IPS-15b (cell line): Measurements from ENCODE around the gene IFNA14.

Experiments used
- H3K27me3 ChIP-seq: one replicate; pipeline ENCODE4 v1.6.1; 2013; ENCODE audit warnings: low read length; ENCODE audit not compliant: control insufficient read depth, insufficient read depth
- H3K36me3 ChIP-seq: one replicate; pipeline ENCODE4 v1.6.1; 2013; ENCODE audit warnings: low read length; ENCODE audit not compliant: control insufficient read depth, insufficient read depth
- H3K4me1 ChIP-seq: one replicate; pipeline ENCODE4 v1.6.1; 2013; ENCODE audit warnings: mild to moderate bottlenecking, low read length; ENCODE audit not compliant: control insufficient read depth, insufficient read depth
- H3K4me3 ChIP-seq: one replicate; pipeline ENCODE4 v1.5.1; 2013; ENCODE audit warnings: low read depth, low read length
- H3K9ac ChIP-seq: one replicate; pipeline ENCODE4 v1.6.1; 2013; ENCODE audit warnings: low read depth, mild to moderate bottlenecking, low read length
- H3K9me3 ChIP-seq: one replicate; pipeline ENCODE4 v1.6.1; 2013; ENCODE audit warnings: mild to moderate bottlenecking, low read length; ENCODE audit not compliant: control insufficient read depth, insufficient read depth

IFNA14 gene

DNA sequence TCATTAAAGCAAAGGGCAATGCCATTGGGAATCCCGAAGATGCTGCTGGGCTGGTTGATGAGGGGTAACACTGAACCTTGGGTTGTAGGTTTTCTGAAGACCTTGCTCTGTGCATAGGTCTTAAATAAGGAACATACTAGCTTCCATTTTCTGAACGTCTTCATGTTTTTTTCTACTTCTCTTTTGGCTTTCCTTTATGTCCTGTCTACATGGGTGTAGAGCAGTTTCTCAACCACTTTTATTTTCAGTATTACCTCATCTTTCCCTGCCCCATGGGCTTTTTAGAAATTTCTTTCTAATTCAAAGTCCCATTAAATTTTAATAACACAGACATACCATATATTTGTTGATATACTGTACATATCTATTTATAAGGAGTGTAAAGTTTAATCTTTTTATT, at the start of gene IFNA14:
TSS of gene IFNA14 (minus strand) at position 95 of the 400 bp plus-strand sequence. CDS start at position 25, 70 bp downstream.
- H3K4me1 ChIP-seq = no peaks in the 10 kb centered on the region
- no peaks in the 10 kb centered on the region for H3K27me3 ChIP-seq
- no peaks in the 10 kb centered on the region for H3K9me3 ChIP-seq
- no peak within 1 kb of the TSS for H3K9ac ChIP-seq
- H3K4me3 ChIP-seq = no peak within 1 kb of the TSS
- H3K36me3 ChIP-seq = no peaks in the 10 kb centered on the region

DNA sequence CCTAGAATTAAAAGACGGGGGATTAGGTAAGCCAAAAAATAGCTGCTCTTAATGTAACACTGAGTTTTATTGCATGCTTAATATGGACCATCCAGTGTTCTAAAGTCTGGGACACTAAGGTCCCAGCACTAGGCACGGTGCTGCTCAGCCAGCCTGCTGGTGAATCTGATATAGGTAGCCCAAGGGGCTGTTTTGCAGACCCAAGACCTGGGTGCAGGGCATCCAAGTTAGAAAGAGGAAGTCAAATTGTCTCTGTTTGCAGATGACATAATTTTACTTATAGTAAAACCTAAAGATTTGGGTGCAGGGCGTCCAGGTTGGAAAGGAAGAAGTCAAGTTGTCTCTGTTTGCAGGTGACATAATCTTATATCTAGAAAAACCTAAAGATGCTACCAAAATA, 47.5 kb upstream of the IFNA14 start:
- H3K9ac ChIP-seq = no peak overlapping the region
- no peak overlapping the region for H3K4me3 ChIP-seq
- no peaks in the 10 kb centered on the region for H3K27me3 ChIP-seq
- H3K9me3 ChIP-seq = no peaks in the 10 kb centered on the region
- H3K36me3 ChIP-seq = no peaks in the 10 kb centered on the region
- no peaks in the 10 kb centered on the region for H3K4me1 ChIP-seq

DNA sequence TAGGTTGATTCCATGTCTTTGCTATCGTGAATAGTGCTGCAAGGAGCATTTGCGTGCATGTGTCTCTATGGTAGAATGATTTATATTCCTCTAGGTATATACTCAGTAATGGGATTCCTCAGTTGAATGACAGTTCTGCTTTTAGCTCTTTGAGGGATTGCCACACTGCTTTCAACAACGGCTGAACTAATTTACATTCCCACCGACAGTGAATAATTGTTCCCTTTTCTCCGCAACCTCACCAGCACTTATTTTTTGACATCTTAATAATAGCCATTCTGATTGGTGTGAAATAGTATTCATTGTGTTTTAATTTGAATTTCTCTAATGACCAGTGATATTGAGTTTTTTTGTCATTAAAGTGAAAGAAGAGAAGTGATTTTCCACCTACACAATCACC, 46.9 kb upstream of the IFNA14 start:
- Histone ChIP-seq H3K27me3 (no peaks in the 10 kb centered on the region), H3K4me1 (no peaks in the 10 kb centered on the region), H3K9me3 (no peaks in the 10 kb centered on the region), H3K9ac (no peak overlapping the region), H3K4me3 (no peak overlapping the region), H3K36me3 (no peaks in the 10 kb centered on the region)

DNA sequence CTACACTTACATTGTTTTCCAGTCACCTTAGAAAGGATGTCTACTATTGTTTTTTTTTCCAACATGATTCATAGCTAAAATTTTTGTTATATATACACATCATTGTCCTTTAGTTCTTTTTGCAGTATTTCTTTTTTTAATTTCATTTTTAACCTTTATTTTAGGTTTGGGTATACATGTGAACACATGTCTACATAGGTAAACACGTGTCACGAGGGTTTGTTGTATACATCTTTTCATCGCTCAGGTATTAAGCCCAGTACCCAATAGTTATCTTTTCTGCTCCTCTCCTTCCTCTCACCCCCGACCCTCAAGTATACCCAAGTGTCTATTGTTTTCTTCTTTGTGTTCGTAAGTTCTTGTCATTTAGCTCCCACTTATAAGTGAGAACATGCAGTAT, 46.3 kb upstream of the IFNA14 start:
- Histone ChIP-seq H3K36me3 (no peaks in the 10 kb centered on the region), H3K27me3 (peaks cover 2% of the 10 kb centered on the region), H3K4me1 (no peaks in the 10 kb centered on the region), H3K9ac (no peak overlapping the region), H3K4me3 (no peak overlapping the region), H3K9me3 (no peaks in the 10 kb centered on the region)

DNA sequence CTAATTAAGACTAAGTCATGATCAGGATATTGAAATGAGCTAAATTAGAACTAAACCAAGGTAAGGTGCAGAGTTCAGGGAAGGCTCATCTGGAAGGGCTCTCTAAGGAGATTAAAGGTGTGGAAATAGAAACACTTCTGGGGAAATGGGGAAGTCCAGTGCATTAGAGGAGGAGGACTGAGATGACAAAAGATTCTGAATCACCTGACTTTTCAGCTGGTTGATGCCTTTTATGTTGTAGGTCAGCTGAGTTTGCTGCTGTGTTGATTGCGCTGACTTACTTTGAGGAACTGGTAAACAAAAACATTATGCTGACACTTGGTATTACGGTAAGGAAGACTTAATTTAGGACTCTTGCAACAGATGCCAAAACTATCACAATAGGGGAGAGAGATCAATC, 41.5 kb upstream of the IFNA14 start:
- peaks cover 13% of the 10 kb centered on the region for H3K27me3 ChIP-seq
- H3K4me1 ChIP-seq = no peaks in the 10 kb centered on the region
- no peaks in the 10 kb centered on the region for H3K9me3 ChIP-seq
- no peak overlapping the region for H3K4me3 ChIP-seq
- H3K9ac ChIP-seq = no peak overlapping the region
- H3K36me3 ChIP-seq = no peaks in the 10 kb centered on the region

DNA sequence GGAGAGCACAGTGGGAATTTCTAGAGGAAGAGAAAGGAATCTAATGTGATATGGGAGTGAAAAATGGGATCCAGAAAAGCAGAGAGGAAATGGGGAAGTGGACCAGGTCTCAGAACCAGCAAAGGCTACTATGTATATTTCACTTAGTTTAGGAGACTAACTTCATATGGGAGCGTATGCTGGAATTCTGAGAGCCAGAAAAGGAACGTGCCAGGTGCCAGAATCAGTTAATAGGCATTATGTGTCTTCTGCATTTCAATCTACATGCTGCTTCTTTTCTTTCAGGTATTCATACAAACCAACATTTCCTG, 28.5 kb upstream of the IFNA14 start:
- H3K9me3 ChIP-seq = no peaks in the 10 kb centered on the region
- H3K36me3 ChIP-seq = no peaks in the 10 kb centered on the region
- no peak overlapping the region for H3K9ac ChIP-seq
- no peaks in the 10 kb centered on the region for H3K4me1 ChIP-seq
- H3K27me3 ChIP-seq = peaks cover 69% of the 10 kb centered on the region
- H3K4me3 ChIP-seq = no peak overlapping the region

DNA sequence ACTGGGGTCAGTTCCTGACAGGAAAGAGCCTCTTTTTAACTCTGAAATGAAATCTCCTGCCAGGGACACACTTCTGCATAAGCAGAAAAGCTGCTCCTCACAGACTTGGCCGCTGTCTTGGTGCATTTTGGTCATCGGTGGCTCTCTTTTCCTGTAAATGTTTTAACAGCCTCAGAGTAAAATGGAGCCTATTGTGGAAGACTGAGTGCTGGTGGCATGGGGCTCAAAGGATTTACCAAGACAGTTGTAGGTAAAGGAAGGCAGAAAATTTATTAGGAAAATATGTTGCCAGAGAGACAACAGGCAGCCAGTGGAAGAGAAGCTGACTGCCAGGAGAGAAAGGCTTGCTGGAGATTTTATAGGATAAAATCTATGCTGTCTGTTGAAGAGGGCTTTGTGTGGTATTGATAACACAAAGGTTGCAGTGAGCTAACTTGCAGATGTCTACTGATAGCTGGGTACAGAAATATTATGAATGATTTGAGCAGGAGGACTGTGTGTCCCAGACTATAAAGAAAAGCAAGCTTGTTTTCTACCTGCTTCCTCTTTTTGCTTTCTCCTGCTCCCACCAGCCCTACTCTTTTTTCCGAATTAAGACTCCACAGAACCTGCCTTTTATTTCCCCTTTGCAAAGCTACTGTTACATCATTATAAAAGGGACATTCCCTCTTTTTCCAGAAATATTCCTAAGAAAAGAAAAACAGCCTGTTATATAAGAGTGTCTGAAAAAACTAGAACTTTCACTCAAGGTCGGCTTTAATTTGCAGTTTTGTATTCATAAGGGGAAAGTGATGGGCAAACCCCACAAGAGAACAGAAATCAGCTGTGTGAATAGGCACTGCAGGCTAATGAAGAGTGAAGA, 27.9 kb upstream of the IFNA14 start:
- H3K9ac ChIP-seq = no peak overlapping the region
- no peaks in the 10 kb centered on the region for H3K9me3 ChIP-seq
- H3K4me3 ChIP-seq = no peak overlapping the region
- H3K4me1 ChIP-seq = no peaks in the 10 kb centered on the region
- no peaks in the 10 kb centered on the region for H3K36me3 ChIP-seq
- peaks cover 75% of the 10 kb centered on the region for H3K27me3 ChIP-seq

DNA sequence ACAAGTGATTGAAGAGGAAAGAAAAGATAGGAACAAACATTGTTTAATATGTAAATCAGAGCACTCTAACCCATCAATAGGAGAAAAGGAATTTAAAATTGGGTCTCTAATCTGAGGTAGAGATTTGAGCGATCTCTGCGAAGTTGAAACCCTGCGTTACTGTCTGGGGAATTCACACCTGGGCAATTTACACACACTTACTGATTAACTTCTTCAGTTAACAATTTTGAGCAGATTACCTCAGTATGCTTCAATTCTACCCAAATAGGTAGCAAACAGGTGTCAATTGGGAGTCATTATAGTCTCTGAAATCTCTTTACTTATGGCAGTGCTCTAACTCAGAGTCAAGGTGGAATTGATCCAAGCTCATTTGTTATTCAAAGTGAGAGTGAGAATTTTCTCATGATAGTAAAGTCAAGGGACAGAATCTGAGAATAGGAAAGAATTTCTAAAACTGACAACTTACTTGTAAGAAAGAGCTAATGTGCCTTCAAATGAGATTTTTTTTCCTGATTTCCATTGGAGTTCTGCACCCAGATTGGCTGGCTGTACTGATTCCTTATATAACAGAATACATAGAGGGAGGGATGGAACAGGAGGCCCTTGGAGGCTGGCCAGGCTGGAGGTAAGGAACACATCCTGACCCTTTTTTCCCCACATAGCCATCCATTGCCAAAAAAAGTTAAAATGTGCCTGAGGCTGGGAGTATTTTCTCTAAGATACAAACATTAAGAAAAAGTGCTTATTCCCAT, 27.1 kb upstream of the IFNA14 start:
- Histone ChIP-seq H3K4me3 (no peak overlapping the region), H3K36me3 (no peaks in the 10 kb centered on the region), H3K9me3 (no peaks in the 10 kb centered on the region), H3K4me1 (no peaks in the 10 kb centered on the region), H3K9ac (no peak overlapping the region), H3K27me3 (peaks cover 82% of the 10 kb centered on the region)

DNA sequence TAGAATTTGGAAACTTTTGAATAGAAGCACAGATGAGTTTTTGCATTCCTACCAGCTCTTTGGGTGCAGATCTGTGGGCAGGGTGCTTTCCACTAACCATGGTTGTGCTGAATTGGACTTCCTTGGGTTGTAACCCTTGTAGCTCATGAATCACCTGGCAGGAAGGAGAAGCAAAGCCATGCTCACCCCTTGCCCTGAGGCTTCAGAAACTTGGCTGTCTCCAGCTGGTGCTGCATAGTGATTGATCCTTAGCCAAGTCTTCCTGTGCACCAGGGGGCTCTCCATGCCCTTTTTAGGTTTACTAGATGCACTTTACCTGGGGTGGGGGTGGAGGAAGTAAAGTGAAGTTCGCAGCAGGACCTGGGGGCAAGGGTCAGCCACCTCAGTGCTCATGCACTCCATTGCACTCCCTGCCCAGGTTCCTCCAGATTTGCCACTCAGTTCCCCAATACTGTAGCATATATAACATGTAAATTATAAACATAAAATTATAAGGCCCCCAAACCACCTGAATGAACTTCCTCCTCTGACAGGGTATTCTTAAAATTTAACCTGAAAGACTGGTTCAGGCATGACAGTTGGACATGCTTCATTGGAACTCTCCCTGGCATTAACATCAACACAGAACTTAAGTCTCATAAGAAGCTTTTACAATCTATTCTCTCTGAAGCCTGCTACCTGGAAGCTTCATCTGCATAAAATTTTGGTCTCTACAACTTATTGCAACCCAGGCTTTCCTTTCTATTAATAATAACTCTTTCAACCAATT, 25.8 kb upstream of the IFNA14 start:
- no peaks in the 10 kb centered on the region for H3K9me3 ChIP-seq
- no peaks in the 10 kb centered on the region for H3K4me1 ChIP-seq
- no peak overlapping the region for H3K9ac ChIP-seq
- H3K36me3 ChIP-seq = no peaks in the 10 kb centered on the region
- H3K27me3 ChIP-seq = peaks cover 90% of the 10 kb centered on the region
- H3K4me3 ChIP-seq = no peak overlapping the region

DNA sequence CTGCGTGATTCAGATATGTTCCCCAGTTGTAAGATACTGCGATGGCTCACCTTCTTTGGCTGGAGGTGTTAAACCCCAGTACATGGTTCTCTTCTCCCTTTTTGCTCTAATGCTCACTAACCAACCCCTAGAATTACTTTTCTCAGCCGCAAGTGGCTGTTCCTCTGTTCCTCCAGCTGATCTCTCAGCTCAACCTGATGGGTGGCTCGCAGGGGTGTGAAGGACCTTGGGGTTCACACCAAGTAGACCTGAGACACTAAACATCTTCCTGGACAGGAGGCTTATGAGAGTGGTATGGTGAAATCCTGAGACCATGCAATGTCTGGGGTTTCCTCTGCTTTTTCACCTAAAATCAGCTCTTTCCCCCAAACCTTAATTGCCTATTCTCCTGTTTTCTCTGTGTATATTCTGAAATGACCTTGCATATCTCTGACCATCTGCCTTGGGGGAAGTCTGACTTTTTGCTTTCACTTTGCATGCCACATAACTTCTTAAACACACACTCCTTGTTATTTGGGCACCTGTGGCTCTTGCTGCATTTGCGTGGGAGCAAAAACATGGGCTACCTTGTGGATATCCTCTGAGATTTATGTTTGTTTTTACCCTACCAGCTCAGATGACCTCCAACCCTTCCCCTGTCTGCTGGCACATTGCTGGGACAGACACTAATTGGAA, 15.9 kb upstream of the IFNA14 start:
- H3K27me3 ChIP-seq = peaks cover 20% of the 10 kb centered on the region
- no peak overlapping the region for H3K9ac ChIP-seq
- no peaks in the 10 kb centered on the region for H3K9me3 ChIP-seq
- H3K4me1 ChIP-seq = peaks cover 5% of the 10 kb centered on the region
- H3K4me3 ChIP-seq = no peak overlapping the region
- H3K36me3 ChIP-seq = no peaks in the 10 kb centered on the region

DNA sequence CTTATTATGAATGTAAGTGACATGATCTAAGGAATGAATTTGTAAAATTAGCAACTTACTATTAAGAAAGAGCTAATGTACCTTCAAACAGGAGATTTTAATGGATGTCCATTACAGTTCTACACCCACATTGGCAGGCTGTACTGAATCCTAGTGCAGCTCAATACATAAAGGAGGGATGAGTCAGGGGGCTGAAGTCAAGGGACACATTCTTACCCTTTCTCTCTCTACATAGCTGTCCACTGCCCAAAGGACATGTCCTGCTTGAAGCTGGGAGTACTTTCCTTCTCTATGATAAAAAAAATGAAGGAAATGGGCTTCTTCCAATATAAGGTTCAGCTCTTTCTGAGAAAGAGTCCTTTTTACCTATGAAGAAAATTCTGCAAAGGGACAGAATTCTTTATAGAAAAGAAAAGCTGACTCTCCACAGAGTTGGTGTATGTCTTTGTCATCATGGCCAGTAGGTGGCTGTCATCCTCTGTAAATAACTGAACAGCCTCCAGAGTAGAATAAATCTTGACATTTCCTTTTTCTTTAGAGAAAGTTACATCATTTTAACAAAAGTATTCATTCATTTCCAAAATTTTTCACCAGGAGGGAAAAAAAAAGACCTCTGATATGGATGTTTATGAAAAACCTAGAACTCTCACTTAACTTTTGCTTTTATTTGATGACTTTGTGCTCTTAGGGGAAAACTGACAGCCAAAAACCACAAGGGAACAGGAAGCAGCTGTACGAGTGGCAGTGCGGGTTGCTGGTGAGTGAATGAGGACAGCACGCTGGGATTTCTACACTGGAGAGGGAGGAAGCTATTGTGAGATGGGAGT, 13.1 kb upstream of the IFNA14 start:
- H3K9me3 ChIP-seq = no peaks in the 10 kb centered on the region
- no peak overlapping the region for H3K9ac ChIP-seq
- H3K4me3 ChIP-seq = no peak overlapping the region
- peaks cover 5% of the 10 kb centered on the region for H3K4me1 ChIP-seq
- H3K36me3 ChIP-seq = no peaks in the 10 kb centered on the region
- peaks cover 20% of the 10 kb centered on the region for H3K27me3 ChIP-seq
